NCI-H82 (cell line): ENCODE results near the gene PTOV1.
A peak's percentile ranks its signal among the peaks of the same experiment; 100 is the strongest.

Source experiments
- DNase-seq: peaks from one replicate; lab custom pipeline; 2025; lab: John Stamatoyannopoulos, UW

The PTOV1 gene

DNA sequence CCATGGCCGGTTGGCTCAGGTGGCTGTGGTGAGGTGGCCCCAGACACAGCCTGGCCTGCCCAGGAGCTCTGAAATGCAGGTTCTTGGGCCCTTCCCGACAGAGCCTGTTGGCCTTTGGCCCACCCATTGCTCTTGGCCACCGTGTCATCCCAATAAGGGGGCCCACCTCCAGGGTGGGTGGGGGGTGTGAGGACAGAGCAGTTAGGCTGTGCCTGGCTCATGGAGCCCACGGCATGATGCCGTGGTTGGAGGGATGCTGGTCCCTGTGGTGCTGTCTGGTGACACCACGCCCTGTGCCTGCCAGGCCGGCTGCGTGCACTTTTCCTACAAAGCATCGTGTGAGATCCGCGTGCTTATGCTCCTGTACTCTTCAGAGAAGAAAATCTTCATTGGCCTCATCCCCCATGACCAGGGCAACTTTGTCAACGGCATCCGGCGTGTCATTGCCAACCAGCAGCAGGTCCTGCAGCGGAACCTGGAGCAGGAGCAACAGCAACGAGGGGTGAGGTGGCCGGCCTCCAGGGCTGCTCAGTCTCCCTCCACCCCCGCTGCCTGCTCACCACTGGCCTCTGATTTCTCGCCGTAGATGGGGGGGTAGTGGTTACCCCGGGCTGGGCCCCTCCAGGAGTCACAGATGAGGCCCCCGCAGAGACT is 8.8 kb downstream of the PTOV1 start:
- DNase-seq, result no peak

DNA sequence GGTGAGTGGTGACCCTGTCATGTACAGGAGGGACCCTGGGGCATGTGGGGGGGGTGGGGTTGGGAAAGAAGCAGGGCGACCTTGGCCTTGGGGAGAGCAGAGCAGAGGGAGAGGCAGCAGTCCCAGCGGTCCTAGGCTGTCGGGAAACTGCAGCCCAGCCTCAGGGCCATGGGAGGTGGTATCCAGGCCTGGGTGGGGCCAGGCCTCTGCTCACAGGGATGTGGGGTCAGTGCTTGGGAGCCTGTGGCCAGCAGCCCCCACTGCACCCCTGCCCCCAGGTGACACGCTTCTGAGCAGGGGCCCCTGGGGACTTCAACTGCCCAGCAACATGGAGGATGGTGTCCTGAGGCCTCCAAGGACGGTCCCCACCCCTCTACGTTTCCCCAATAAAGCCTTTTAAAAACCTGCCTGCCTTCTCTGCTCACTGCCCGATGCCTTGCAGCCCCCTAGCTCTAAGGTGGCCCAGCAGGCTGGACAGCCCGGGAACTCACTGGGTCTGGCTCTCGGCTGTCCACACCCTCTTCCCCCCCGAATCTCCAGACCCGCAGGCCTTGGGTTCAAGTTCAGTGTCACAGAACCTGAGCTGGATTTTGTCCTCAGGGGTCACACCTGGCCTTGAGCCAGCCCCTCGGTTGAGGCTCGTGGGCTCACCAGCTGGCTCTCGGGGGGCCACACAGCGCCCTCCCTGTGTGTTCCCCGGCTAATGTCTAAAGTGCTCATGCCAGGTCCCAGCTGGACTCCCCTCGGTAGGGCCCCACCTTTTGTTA is 9.6 kb downstream of the PTOV1 start:
- DNase-seq, result no peak

DNA sequence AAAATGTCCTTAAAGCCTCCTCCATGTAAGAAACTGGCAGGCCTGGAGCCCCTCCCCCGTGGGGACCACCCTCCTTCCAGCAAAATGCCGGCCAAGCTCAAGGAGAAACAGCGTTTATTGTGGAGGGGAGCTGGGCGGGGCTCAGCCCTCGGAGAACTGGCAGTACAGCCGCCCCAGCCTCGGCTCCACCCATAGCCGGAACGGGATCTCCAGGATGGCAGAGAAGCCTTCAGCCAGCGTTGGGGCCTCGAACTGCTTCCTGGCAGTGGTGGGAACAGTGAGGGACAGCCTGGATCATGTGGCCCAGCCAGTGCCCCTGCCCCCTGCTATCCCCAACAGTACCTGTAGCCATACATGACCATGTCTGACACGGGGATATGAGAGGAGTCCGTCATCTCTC is 10.1 kb downstream of the PTOV1 start:
- no peak for DNase-seq

DNA sequence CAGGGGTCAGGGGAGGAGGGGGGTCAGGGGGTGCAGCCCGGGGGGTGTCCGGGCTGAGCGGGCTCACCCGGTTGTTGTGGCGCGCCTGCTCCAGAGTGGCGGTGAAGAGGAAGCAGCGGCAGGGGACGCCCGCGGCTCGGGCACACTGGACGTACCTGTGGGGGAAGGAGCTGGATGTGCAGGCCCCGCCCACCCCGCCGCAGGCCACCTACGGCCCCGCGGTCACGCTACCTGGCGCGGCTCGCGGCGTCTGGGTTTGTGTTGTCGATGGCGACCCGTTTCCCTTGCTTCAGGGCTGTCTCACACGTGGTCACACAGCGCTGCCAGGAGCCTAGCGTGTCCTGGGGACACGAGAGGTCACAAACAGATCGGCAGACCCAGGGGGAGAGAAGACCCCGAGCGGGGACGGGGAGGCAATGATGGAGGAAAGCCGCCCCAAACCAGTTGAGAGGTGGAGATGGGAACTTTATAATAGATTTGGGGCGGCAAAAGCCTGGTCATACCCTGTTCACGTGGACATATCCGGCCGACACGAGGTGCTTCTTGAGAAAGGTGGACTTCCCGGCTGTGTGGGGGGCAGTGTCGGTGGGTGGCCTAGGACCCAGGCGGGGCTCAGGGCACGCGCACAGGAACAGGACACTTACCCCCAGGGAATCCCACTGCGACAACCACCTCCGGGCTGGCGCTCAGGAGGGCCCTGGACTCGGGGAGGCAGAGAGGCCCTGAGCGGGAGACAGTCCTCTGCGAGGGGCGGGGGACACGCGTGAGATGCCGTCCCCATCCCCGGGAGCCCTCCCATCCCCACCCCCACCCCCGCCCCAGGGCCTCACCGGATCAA is 10.8 kb downstream of the PTOV1 start:
- DNase-seq, result no peak

DNA sequence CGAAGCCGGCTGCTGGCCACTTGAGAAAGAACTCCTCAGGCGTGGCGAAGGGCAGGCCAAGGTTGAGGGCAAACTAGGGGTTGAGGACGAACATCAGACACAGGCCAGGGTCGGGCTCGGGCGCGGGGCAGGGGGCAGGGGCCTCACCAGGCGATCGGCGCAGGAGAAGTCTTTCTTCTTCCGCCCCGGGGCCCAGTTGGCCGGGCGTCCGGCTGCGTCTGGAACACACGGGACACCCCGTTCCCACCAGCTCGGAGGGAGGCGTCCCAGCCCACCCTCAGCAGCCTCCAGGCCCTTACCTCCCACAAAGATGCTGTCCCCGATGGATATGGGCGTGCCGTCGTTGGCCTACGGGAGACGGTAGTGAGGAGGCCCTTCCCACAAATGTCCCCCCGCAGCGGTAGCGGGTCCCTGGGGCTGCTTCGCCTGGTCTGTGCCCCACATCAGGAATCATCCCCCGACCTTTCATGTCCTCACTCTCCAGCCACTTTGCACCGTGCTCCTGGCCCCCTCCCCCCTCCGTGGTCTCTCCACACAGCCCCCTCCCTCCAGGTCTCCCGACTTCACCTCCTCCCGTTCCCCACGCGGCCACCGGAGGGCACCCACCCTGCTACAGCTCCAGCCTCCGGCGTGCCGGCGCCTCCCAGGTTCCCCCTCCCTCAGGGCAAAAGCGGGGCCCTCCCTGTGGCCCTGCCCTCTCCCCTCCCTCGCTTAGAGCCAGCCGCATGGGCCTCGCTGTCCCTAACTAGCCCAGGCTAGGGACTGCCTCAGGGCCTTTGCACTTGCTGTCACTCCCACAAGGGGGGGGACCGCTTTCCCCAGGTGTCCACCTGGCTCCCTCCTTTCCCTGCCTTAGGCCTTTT is 11.7 kb downstream of the PTOV1 start:
- DNase-seq, result peak; percentile 63

DNA sequence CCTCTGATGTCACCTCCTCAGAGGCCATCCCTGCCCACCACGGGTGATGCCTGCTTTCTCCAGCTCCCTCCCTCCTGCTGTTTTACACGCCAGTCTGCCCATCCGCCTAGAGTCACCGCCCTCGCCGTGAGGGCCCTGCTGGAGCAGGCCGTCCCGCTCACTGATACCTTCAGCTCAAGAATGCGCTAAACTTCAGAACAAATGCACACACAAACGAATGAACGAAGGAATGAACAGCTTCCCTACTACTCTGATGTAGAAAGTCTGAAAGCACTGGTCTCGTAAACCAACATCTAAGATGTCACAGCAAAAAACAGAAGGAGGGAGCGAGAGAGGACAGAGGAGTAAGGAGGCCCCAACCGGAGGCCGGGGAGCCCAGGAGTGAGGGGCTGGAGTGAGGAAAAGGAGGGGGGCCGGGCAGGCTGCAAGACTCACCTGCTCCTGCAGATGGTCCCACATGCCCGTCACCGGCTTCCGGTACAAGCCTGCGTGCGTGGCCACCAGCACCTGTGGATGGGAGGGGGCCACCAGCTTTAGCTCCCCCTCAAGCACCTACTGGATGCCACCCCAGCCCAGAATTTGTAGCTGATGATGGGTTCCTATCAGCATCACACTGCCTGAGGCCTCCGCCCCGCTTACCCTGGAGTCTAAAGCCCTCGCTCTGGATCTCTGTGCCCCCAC is 12.4 kb downstream of the PTOV1 start:
- DNase-seq, result no peak

DNA sequence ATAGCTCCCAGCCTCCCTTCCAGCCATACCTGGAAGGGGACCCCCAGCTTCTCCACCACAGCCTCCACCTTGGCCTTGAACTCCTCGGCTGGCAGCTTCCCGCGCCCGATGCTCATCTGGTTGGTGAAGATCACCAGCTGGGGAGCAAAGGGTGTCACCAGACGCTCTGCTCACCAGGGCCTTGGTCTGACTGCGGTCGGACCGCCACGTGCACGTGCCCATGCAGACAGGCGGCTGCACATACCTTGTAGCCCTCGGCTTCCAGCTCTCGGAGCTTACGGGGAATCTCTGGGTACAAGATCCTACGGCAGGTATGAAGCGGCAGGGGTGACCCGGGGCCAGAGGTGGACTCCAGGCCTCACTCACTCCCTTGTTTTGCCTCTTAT is 13.0 kb downstream of the PTOV1 start:
- no peak for DNase-seq

DNA sequence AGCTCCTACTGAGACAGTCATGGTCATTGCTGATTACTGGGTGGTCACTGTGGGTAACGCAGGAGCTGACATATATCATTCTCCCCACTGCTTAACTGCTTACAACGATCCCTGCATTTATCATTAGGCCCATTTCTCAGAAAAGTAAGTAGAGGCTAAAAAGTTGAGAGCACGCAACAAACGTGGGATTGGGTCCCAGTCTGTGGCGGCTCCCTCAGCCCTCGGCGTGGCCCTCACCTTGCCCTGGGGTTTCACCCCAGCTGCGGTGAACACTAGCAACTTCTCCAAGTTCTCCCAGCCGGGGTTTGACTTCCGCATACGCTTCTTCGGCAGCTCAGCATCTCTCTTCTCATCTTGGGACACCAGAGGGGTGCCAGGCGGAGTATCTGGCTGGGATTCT is 13.9 kb downstream of the PTOV1 start:
- no peak for DNase-seq

DNA sequence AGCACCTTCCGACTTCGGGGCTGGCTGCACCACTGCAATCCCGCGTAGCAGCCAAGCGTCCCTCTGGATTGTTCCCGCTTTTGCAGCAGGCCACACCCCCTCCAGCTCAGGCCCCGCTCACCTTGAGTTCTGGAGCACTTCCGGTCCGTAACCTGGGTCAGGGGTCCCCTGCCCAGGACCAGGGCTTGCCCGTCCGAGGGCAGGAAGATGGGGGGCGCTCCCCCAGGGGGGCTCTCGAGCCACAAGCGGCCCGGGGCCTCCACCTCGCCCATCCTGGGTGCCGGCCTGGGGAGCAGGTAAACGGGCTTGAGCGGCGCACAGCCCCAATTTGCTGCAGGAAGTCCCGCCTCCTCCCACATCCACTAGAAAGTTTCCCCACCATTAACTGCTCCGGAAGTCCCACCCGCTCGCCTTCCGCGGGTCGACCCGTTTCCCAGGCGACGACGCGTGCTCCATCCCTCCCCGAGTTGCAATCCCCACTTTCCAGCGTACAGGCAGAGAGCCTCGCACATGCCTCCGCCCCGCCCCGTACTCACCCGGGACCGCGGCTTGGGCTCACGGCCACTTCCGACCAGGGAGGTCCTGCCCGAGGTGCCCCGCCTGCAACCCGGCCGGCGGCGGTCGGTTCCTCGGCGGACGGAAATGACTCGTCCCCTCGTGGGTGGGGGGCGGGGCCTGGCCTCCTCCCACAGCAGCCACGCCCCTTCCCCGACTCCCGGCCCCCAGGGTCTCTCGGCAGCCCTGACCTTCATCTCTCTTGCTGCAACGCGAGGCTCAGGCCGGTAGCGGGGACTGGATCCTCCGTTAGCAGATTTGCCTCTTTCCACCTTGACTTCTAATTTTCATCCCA is 16.2 kb downstream of the PTOV1 start, which contains the start of gene PNKP:
PNKP (minus strand) TSS at position 644 of the 850 bp plus-strand sequence; CDS start at position 272, 372 bp downstream.
- peak; percentile 95 for DNase-seq

DNA sequence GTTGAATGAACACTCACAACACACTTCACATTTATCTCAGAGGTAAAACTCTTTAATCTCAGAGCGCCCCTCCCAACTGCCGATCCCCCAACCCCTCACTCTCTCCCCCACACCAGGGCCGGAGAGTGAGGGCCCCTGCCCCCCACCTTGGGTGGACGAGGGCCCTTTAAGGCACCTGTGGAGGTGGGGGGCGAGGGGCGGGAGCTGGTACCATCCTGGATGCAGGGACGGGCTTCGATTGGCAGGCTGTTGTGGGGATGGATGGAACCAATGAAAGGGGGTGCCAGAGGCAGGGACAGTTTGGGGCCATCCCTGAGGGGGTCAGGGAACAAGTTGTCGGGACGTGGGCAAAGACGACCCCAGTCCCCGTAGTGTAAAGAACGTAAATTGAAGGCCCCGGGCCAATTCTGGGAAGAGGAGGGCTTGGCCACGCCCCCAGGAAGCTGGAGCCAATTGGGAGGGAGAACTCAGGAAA is 18.1 kb downstream of the PTOV1 start:
- DNase-seq, result no peak

DNA sequence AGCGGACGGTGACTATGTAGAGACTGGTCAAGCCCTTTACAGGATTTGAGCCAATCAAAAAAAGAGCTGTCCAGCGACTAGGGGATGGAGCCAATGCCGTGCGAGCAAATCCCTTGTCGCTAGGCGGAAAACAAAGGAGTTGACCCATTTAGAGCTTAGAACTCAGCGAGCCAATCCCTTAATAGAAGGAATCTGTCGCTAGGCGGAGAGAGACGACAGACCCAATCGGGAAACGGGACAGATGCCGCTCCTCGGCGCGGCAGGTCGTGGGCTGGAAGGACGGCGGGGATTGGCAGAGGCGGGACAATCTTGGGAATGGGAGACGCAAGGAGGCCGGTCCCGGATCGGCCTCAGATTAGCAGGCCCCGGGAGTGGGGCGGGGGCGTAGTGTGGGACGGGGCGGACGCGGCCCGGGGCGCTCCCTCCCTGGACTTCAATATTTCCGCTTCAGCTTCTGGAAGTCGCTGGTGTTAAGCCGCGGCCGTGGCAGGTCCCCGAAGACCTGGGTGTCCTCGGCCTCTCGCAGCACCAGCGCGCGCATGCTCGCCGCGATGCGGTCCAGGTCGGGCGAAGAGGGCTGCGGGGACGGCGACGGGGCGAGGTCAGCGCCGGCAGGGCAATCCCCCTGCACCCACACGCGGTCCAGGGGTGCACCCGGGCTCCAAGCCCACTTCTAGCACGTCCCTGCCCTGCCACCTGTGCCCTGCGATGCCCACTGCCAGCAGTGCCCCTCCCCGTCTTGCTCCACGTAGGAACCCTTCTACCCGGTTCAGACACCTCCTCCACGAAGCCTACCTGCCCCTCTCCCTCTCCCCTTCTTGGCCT is 18.7 kb downstream of the PTOV1 start:
- DNase-seq, result peak; percentile 100

DNA sequence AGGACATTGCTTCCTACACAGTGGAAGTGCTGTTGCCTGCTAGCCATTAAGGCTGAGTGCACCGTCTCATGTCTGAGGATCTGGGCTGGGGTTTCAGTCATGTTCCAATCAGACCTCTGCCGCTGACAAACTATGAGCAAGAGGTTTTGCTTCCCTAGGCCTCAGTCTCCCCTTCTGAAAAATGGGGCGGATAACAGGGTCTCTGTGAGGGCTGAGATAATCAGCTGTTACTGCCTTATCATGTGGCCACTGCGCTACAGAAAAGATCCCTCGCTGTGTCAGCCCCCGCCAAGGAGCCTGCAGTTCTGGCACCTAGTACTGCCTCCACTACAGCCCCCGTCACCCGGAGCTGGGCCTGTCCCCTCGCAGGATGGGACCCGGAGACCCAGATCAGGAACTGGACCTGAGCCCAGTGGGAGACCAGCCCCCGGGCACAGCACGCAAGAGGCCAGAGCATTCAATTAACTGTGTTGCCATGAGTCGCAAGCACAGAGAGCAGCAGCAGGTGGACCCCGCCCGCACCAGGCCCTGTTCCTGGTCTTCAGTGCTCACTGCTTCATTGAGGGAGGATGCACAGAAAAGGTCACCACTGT is 19.4 kb downstream of the PTOV1 start:
- DNase-seq, result peak; percentile 48

DNA sequence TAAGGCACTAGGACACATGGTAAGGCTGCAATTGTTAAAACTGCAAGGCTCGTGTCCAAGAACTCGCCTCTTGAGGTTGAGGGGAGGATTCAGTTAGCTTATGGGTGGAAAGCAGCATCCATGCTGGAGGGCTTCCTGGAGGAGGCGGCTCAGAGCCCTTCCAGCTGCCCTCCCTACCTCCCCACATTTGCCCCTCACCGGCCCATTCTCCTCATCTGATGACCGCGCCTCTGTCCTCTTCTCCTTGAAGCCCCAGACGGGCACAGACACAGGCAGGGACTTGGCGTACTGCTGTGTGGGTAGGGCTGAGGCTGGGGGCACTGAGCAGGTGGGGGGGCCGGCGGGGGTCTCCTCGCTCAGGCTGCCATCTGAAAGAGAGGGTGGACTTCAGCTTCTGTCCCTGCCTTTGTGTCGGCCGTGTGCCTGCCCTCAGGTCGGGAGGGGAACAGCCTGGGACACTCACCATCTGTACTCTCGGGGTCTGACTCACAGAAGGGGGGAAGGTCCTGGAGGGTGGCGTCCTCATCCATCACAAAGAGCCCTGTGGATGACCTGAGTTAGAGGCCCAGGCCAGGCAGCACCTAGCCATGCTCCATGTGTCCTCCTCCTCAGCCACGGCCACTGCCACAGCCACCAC is 20.5 kb downstream of the PTOV1 start:
- DNase-seq, result no peak

DNA sequence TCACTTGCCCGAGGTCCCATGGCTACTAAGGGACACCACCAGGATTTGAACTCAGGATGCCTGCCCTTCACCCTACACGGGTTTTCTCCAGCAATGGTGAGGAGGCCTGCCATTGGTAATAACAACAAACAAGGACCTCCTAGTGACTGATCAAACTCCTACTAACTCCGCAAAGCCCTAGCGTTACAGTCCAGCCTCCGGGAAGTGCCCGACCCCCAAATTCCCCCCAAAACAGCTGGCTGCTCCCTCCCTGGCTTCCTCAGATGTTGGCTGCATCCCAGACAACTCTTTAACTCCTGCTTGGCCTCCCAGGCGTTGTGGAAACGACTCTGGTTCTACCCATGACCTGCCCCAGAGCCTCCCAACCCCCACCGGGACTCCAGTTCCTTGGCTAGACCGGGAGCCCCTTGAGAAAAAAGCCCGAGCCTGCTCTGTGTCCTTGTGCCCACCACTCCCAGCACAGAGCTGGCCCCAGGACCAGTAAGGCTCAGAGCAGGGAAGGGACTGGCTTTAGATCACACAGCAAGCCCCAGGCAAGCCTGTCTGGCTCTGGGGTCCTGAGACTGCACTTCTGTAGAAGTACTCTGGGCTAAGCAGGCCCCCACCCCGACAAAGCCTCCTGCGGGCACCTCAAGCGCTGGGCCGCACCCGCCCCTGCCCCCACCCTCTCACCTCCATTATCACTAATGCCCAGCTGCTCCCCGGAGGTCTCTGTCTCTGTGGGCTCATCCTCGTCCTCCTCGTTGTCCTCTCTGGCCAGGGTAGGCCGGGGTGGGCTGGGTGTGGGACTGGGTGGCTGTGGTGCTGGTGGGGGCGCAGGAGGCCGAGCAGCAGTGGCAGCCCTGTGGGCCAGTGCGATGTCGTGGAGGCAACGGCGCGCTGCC is 21.5 kb downstream of the PTOV1 start:
- DNase-seq, result no peak

DNA sequence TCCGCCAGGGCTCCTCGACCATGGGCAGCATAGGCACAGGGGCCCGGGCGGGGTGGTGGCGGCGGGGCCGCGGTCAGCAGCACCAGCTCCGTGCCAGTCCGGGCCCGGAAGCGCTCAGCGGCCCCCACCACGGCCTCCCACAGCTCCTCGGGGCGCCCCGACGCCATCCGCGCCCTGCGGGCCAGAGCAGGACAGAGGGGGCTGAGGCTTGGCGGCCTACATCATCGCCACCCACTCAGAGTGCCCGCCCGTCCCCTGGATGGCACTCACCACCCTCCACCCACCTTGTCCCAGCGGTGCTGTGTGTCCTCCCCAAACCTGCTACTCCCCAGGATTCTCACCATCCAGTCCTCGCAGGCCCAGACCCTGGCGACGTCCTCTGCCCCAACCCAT is 22.2 kb downstream of the PTOV1 start:
- DNase-seq, result no peak

DNA sequence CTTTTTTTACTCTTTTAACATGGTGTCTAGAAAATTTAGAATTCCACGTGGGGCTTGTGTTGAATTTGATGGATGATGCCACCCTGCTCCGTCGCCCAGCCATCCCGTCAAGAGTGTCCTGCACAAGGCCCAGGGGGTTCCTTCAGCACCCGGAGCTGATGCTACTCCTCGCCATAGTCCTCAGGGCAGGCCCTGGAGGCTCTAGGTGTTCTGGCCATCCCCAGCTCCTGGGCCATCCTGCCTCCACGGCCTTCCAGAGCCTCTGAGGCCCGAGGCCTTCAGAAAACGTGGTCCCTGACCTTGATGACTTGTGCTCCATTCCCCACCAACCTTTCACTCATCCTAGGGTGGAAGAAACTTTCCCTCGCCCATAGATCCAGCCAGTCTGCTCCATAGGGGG is 22.9 kb downstream of the PTOV1 start:
- DNase-seq, result no peak

DNA sequence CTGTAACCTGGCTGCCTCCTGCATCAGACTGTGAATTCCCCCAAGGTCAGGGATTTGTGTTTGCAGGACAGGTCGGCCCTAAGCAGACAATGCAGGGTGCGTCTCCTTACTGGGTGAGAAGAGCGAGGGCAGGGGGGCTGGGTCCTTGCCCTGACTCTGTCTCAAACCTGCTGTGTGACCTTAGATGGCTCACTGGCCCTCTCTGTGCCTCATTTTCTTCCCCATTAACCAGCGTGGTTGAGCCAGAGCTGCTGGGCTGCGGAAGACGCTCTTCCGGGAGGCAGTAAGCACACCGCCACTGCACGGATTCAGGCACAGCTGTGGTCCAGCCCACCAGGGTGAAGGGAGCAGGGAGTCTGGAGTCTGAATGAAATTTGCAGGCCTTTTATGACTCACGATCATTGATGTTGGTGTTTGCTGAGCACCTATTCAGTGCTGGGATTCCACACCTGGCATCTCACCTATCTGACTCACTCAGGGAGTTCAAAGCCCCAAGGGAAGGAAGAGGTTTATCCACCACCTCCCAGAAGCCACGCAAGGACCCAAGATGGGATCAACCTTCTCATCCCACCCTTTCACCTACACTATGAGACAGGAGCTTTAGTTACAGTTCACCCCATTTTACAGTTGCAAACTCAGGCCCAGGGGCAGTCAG is 23.7 kb downstream of the PTOV1 start:
- no peak for DNase-seq
